HFF-Myc (cell line): ENCODE results near the gene COPS9.

Experiments
- DNase-seq: peaks from one replicate; pipeline ENCODE4 v3.0.0-alpha.2; 2011; ENCODE audit warnings: low read depth; ENCODE audit errors: extremely low read depth
- H3K4me3 ChIP-seq: replicated peaks from 2 replicates; pipeline ENCODE4 v1.5.1; 2011; ENCODE audit warnings: low read depth, mild to moderate bottlenecking, control low read depth, low read length
- CTCF ChIP-seq: IDR thresholded peaks from 2 replicates; pipeline ENCODE4 v1.5.1; 2012; ENCODE audit warnings: mild to moderate bottlenecking, low read depth, low read length, control low read depth; ENCODE audit errors: missing control alignments

The COPS9 gene

GRCh38 chr2:240131941-240132650 lies 4.0 kb downstream of the COPS9 start:
- peak; percentile 33 for TF ChIP-seq CTCF
- DNase-seq = no peak
- H3K4me3 ChIP-seq = no peak overlapping the region

DNA sequence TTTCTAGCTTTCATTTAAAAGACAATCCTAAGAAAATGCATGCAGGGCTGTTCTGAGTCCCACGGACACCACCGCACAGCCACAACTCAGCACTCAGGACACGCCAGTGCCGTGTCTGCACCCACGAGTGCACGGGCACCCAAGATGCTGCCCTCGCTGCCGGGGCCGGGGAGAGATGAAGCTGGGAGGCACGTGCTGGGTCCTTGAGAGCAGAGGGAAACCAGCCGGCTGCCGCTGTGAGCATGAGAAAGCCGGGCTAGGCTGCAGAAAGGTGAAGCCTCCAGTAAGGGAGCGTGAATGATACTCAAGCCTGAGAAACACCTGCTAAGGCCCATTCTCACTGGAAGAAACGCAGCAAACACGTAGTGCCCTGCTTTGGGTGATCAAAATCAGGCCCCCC lies 4.8 kb downstream of the COPS9 start:
- no peak overlapping the region for H3K4me3 ChIP-seq
- no peak for TF ChIP-seq CTCF
- no peak for DNase-seq

- no peak for TF ChIP-seq CTCF
These were observed 5.5 kb downstream of the COPS9 start for GRCh38 chr2:240130393-240131195.

GRCh38 chr2:240129731-240130392 lies 6.2 kb downstream of the COPS9 start:
- H3K4me3 ChIP-seq = no peak overlapping the region
- TF ChIP-seq CTCF = no peak
- DNase-seq = no peak

More at GRCh38 chr2:240130393-240131195, 5.5 kb downstream of the COPS9 start:
- H3K4me3 ChIP-seq = no peak overlapping the region
- DNase-seq = no peak

GRCh38 chr2:240129311-240129710 lies 6.8 kb downstream of the COPS9 start:
- no peak for DNase-seq
- no peak overlapping the region for H3K4me3 ChIP-seq
- TF ChIP-seq CTCF = no peak

DNA sequence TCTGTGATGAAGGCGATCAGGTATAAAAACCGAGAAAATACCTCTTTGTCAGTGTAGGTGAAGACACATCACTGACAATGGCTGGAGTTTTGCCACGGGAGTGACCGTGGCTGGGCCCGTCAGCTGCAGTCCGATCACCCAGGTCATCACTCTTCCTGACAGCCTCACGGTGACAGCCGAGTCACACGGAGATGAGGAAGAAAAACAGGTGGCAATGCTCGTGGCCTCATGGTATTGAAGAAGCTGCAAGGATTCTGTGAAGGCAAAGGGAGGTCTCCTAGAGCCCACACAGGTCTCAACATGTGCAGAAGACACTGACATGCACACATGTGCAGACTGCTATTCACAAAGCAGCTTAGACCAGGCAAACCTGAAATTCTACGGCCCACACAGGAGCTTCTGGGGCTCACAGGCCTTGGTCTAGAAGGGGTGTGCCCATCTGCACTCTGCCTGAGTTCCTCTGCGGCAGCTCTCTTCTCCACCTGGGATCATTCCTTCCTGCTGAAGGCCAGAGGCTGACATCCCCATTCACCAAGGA lies 7.4 kb downstream of the COPS9 start:
- no peak for DNase-seq
- TF ChIP-seq CTCF = no peak
- H3K4me3 ChIP-seq = no peak overlapping the region
